ENCODE data around the gene AEN. TPM values are rescaled to one million over a fixed set of nuclear protein-coding genes. Genes with fewer than 3 reads are reported as not detected.
"Not testable (repeated sequence)": the region's sequence is repeated elsewhere in the genome, so short reads cannot be mapped to it uniquely, and the experiment has no call there.

AEN gene
- total and polyA plus RNA-seq, 3 experiments from 2014 or later = 22.8 to 109 (median 109) TPM

- Mint-ChIP-seq H3K36me3 (peaks cover 18 to 58% (median 23%) of the 10 kb centered on the region in 3 donors), H3K4me3 (peak overlapping the region in 6 of 7 donors; percentile 45 to 72 (median 64)), H3K4me1 (peaks cover 81 to 95% (median 94%) of the 10 kb centered on the region in 3 donors), H3K27ac (peak overlapping the region; percentile 81 to 96 (median 92)), H3K27me3 (peaks cover 0 to 1% of the 10 kb centered on the region in 2 donors), H3K9me3 (peaks cover 0 to 2% (median 0%) of the 10 kb centered on the region in 5 donors)
- peak in 1 of 5 donors; percentile 29 for DNase-seq
- ChIA-PET CTCF (interaction anchor here (1.3 to 1.8 kb wide), 2 partner anchors 34 to 275 kb away, joined by 3 to 4 read pairs; no protein-coding TSS in a partner anchor), POLR2A (interaction anchor here (0.6 to 1.2 kb wide), 2 partner anchors 25 to 34 kb away, joined by 3 to 4 read pairs; no protein-coding TSS in a partner anchor)
- H3K27ac ChIP-seq (ENCODE audit: low read depth, low read length) = peak overlapping the region; percentile 48
- H3K4me1 ChIP-seq (ENCODE audit: insufficient read depth, low read length) = peaks cover 93% of the 10 kb centered on the region
- H3K27me3 ChIP-seq (ENCODE audit: insufficient read depth, low read length, poor library complexity, severe bottlenecking) = no peaks in the 10 kb centered on the region
- H3K4me3 ChIP-seq (ENCODE audit: low read length) = no peak overlapping the region
- H3K9me3 ChIP-seq (ENCODE audit: low read length) = no peaks in the 10 kb centered on the region
- peaks cover 23% of the 10 kb centered on the region for H3K36me3 ChIP-seq (ENCODE audit: insufficient read depth, low read length)
These were observed 9.1 kb downstream of the AEN start for GRCh38 chr15:88630141-88630721.

DNA sequence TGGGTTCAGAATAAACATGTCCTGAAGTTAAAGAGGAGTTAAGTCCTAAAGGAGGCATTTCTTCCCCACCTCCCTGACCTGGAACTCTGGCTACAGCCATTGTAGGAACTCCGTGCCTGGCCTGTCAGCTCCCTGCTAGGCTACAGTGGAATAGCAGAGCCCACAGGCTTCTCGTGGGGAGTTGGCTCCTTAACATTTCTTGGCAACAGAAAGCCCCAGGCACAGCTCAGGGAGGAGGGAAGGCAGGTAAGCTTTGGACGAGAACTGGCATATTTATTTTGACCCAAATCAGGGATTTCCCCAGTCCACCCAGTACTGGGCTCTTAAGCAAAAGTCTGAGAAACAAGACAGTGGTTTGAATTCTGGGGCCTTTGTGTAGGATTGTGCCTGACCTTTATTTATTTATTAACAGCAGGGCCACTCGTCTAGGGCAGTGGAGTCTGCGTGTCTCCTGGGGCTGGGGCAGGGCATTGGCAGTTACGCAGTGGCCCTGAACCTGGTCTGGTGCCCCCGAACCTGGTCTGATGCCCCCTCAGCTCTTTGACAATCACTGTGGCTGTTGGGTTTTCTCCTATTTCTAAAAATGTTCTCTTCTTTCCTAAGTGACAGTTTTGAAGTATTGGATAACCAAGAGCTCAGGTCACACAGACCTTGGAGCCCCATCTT, 9.8 kb downstream of the AEN start:
- CTCF ChIA-PET = interaction anchor here (0.7 to 1.8 kb wide), 3 partner anchors 25 to 274 kb away, joined by 3 to 4 read pairs (median 3); no protein-coding TSS in a partner anchor
- Histone ChIP-seq H3K27me3 (ENCODE audit: insufficient read depth, low read length, poor library complexity, severe bottlenecking) (no peaks in the 10 kb centered on the region), H3K36me3 (ENCODE audit: insufficient read depth, low read length) (peaks cover 23% of the 10 kb centered on the region), H3K4me1 (ENCODE audit: insufficient read depth, low read length) (peaks cover 92% of the 10 kb centered on the region), H3K27ac (ENCODE audit: low read depth, low read length) (peak overlapping the region; percentile 48), H3K4me3 (ENCODE audit: low read length) (no peak overlapping the region), H3K9me3 (ENCODE audit: low read length) (no peaks in the 10 kb centered on the region)
- DNase-seq = no peak
- Mint-ChIP-seq H3K27ac (peak overlapping the region; percentile 81 to 95 (median 91)), H3K4me3 (peak overlapping the region in 6 of 7 donors; percentile 31 to 72 (median 64)), H3K27me3 (peaks cover 0 to 1% of the 10 kb centered on the region in 2 donors), H3K4me1 (peaks cover 82 to 94% (median 94%) of the 10 kb centered on the region in 3 donors), H3K9me3 (peaks cover 0 to 2% (median 0%) of the 10 kb centered on the region in 5 donors), H3K36me3 (peaks cover 18 to 56% (median 23%) of the 10 kb centered on the region in 3 donors)
- POLR2A ChIA-PET = interaction anchor here (0.6 kb wide), 2 partner anchors 25 to 205 kb away, joined by 3 to 4 read pairs; no protein-coding TSS in a partner anchor

- Histone ChIP-seq H3K4me1 (ENCODE audit: insufficient read depth, low read length) (peaks cover 91% of the 10 kb centered on the region), H3K4me3 (ENCODE audit: low read length) (no peak overlapping the region), H3K9me3 (ENCODE audit: low read length) (no peaks in the 10 kb centered on the region), H3K36me3 (ENCODE audit: insufficient read depth, low read length) (peaks cover 19% of the 10 kb centered on the region), H3K27ac (ENCODE audit: low read depth, low read length) (no peak overlapping the region), H3K27me3 (ENCODE audit: insufficient read depth, low read length, poor library complexity, severe bottlenecking) (no peaks in the 10 kb centered on the region)
- ChIA-PET POLR2A (interaction anchor here (0.6 kb wide), 1 partner anchor 204 kb away, joined by 3 read pairs; no protein-coding TSS in a partner anchor), CTCF (interaction anchor here (0.7 to 1.8 kb wide), 4 partner anchors 19 to 273 kb away, joined by 3 to 4 read pairs (median 3); no protein-coding TSS in a partner anchor)
- Mint-ChIP-seq H3K4me3 (no peak overlapping the region), H3K27ac (peak overlapping the region in 7 of 8 donors; percentile 73 to 95 (median 91)), H3K27me3 (peaks cover 0 to 1% of the 10 kb centered on the region in 2 donors), H3K36me3 (peaks cover 18 to 57% (median 27%) of the 10 kb centered on the region in 3 donors), H3K4me1 (peaks cover 86 to 98% (median 94%) of the 10 kb centered on the region in 3 donors), H3K9me3 (peaks cover 0 to 2% (median 0%) of the 10 kb centered on the region in 5 donors)
- DNase-seq = no peak
These were observed 10.4 kb downstream of the AEN start for GRCh38 chr15:88631464-88632028.

GRCh38 chr15:88632797-88633196, 11.7 kb downstream of the AEN start:
- ChIA-PET POLR2A (interaction anchor here (0.9 kb wide), 1 partner anchor 15 kb away, joined by 4 read pairs; no protein-coding TSS in a partner anchor), CTCF (interaction anchor here (0.7 to 2.3 kb wide), 5 partner anchors 8 to 31 kb away, joined by 3 to 11 read pairs (median 3); no protein-coding TSS in a partner anchor)
- not testable (repeated sequence) for H3K9me3 Mint-ChIP-seq; H3K9me3 ChIP-seq (ENCODE audit: low read length); H3K27me3 Mint-ChIP-seq; H3K27ac ChIP-seq (ENCODE audit: low read depth, low read length); H3K4me3 Mint-ChIP-seq; DNase-seq; H3K27me3 ChIP-seq (ENCODE audit: insufficient read depth, low read length, poor library complexity, severe bottlenecking); H3K4me3 ChIP-seq (ENCODE audit: low read length)
- Mint-ChIP-seq H3K27ac (peak overlapping the region; percentile 17 to 95 (median 74)), H3K4me1 (peaks cover 86 to 98% (median 94%) of the 10 kb centered on the region in 3 donors), H3K36me3 (peaks cover 13 to 45% (median 22%) of the 10 kb centered on the region in 3 donors)
- peaks cover 92% of the 10 kb centered on the region for H3K4me1 ChIP-seq (ENCODE audit: insufficient read depth, low read length)
- peaks cover 17% of the 10 kb centered on the region for H3K36me3 ChIP-seq (ENCODE audit: insufficient read depth, low read length)

DNA sequence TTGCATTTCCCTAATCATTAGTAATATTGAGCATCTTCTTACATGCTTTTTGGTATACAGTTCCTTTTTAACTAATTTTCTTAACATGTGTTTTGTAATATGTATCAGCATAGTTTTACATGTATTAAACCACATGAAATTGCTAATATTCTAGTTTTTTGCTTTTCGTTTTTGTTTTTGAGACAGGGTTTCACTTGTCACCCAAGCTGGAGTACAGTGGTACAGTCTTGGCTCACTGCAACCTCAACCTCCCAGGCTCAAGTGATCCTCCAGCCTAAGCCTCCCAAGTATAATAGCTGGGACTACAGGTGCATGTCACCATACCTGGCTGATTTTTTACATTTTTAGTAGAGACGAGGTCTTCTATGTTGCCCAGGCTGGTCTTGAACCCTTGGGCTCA, 13.3 kb downstream of the AEN start:
- Histone ChIP-seq H3K4me3 (ENCODE audit: low read length) (peak overlapping the region; percentile 14), H3K9me3 (ENCODE audit: low read length) (no peaks in the 10 kb centered on the region), H3K36me3 (ENCODE audit: insufficient read depth, low read length) (peaks cover 3% of the 10 kb centered on the region), H3K27ac (ENCODE audit: low read depth, low read length) (no peak overlapping the region), H3K27me3 (ENCODE audit: insufficient read depth, low read length, poor library complexity, severe bottlenecking) (no peaks in the 10 kb centered on the region), H3K4me1 (ENCODE audit: insufficient read depth, low read length) (peaks cover 89% of the 10 kb centered on the region)
- H3K27me3 Mint-ChIP-seq = peaks cover 0 to 2% of the 10 kb centered on the region in 2 donors
- ChIA-PET POLR2A (interaction anchor here (0.8 to 2.4 kb wide), 2 partner anchors 8 to 30 kb away, joined by 3 to 20 read pairs; no protein-coding TSS in a partner anchor), CTCF (interaction anchor here (1.9 to 3.0 kb wide), 4 partner anchors 10 to 30 kb away, joined by 8 to 35 read pairs (median 12); partner anchors contain the start of gene AEN)
- H3K36me3 Mint-ChIP-seq = peaks cover 6 to 39% (median 21%) of the 10 kb centered on the region in 3 donors
- H3K9me3 Mint-ChIP-seq = no peaks in the 10 kb centered on the region
- no peak for DNase-seq
- peak overlapping the region in 1 of 7 donors; percentile 14 for H3K4me3 Mint-ChIP-seq
- H3K4me1 Mint-ChIP-seq = peaks cover 81 to 94% (median 92%) of the 10 kb centered on the region in 3 donors
- peak overlapping the region; percentile 63 to 99 (median 96) for H3K27ac Mint-ChIP-seq

- Histone ChIP-seq H3K4me3 (ENCODE audit: low read length) (peak overlapping the region; percentile 68), H3K9me3 (ENCODE audit: low read length) (no peaks in the 10 kb centered on the region), H3K4me1 (ENCODE audit: insufficient read depth, low read length) (peaks cover 89% of the 10 kb centered on the region), H3K27ac (ENCODE audit: low read depth, low read length) (peak overlapping the region; percentile 91), H3K27me3 (ENCODE audit: insufficient read depth, low read length, poor library complexity, severe bottlenecking) (no peaks in the 10 kb centered on the region), H3K36me3 (ENCODE audit: insufficient read depth, low read length) (peaks cover 3% of the 10 kb centered on the region)
- Mint-ChIP-seq H3K9me3 (no peaks in the 10 kb centered on the region), H3K27me3 (peaks cover 0 to 3% of the 10 kb centered on the region in 2 donors), H3K36me3 (peaks cover 6 to 39% (median 21%) of the 10 kb centered on the region in 3 donors), H3K4me1 (peaks cover 79 to 94% (median 92%) of the 10 kb centered on the region in 3 donors), H3K27ac (peak overlapping the region; percentile 91 to 100 (median 97)), H3K4me3 (peak overlapping the region; percentile 86 to 97 (median 93))
- ChIA-PET CTCF (interaction anchor here (1.9 to 3.0 kb wide), 5 partner anchors 8 to 29 kb away, joined by 8 to 35 read pairs (median 10); partner anchors contain the start of gene AEN), POLR2A (interaction anchor here (0.8 to 2.4 kb wide), 4 partner anchors 9 to 29 kb away, joined by 3 to 20 read pairs (median 6); no protein-coding TSS in a partner anchor)
- peak in 3 of 5 donors; percentile 65 to 78 (median 73) for DNase-seq
These were observed 14.2 kb downstream of the AEN start for GRCh38 chr15:88635318-88635717.

DNA sequence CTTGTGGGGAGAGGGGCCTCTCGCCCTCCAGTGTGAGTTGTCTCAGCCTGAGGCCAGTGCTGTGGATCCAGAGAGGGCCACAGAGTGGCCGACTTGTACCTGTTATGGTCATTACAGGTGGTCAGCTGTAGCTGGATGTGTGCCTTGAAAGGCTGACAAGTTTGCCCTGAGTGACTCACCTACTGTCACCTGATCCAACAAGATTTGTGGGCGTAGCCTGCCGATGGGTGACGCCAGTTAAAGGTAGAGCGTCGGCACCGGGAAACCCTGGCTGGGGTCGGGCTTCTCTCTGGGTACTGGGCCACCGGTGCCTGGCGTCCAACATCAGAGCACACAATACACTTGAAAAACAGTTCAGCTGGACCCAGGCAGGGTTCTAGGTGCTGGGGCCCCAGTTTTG, 14.9 kb downstream of the AEN start:
- H3K27me3 Mint-ChIP-seq = peaks cover 0 to 3% of the 10 kb centered on the region in 2 donors
- H3K9me3 Mint-ChIP-seq = no peaks in the 10 kb centered on the region
- no peaks in the 10 kb centered on the region for H3K9me3 ChIP-seq (ENCODE audit: low read length)
- H3K27ac Mint-ChIP-seq = peak overlapping the region; percentile 91 to 100 (median 97)
- ChIA-PET POLR2A (interaction anchor here (1.0 to 2.4 kb wide), 3 partner anchors 10 to 14 kb away, joined by 5 to 20 read pairs (median 6); no protein-coding TSS in a partner anchor), CTCF (interaction anchor here (1.1 to 3.0 kb wide), 6 partner anchors 9 to 28 kb away, joined by 3 to 35 read pairs (median 10); partner anchors contain the start of gene AEN)
- peak overlapping the region; percentile 91 for H3K27ac ChIP-seq (ENCODE audit: low read depth, low read length)
- H3K4me3 ChIP-seq (ENCODE audit: low read length) = peak overlapping the region; percentile 68
- H3K4me1 ChIP-seq (ENCODE audit: insufficient read depth, low read length) = peaks cover 89% of the 10 kb centered on the region
- H3K4me1 Mint-ChIP-seq = peaks cover 75 to 90% (median 90%) of the 10 kb centered on the region in 3 donors
- H3K36me3 Mint-ChIP-seq = peaks cover 7 to 34% (median 19%) of the 10 kb centered on the region in 3 donors
- H3K27me3 ChIP-seq (ENCODE audit: insufficient read depth, low read length, poor library complexity, severe bottlenecking) = no peaks in the 10 kb centered on the region
- H3K36me3 ChIP-seq (ENCODE audit: insufficient read depth, low read length) = peaks cover 3% of the 10 kb centered on the region
- DNase-seq = peak; percentile 66 to 88 (median 79)
- H3K4me3 Mint-ChIP-seq = peak overlapping the region; percentile 86 to 97 (median 93)

All from CD8-positive, alpha-beta memory T cell (primary cell).